K562 (cell line): ENCODE measurements around the gene RALGAPA2. TPM values are rescaled to one million over a fixed set of nuclear protein-coding genes. Genes with fewer than 3 reads are reported as not detected.

Source experiments
- COPS2 ChIP-seq: fragments of 450-650 bp; conservative IDR thresholded peaks from 2 replicates; pipeline ENCODE4 v1.6.1; 2016; ENCODE audit warnings: mild to moderate bottlenecking, moderate library complexity
- MTF1 ChIP-seq: fragments of 250-450 bp; sonication (Bioruptor Pico); IDR thresholded peaks from 2 replicates; pipeline ENCODE4 v1.9.0; 2021; ENCODE audit warnings: moderate library complexity, mild to moderate bottlenecking, inconsistent platforms, borderline replicate concordance
- ZNF318 ChIP-seq, 2 experiments: fragments of 450-650 bp; IDR thresholded peaks; 2 replicates each; pipeline ENCODE4 v1.6.1; 2016; ENCODE audit warnings: mild to moderate bottlenecking in 2 of 2, borderline replicate concordance in 1 of 2, low read depth in 1 of 2, moderate library complexity in 1 of 2
- polyA plus RNA-seq, 8 experiments: library from polyadenylated mRNA; depleted of rRNA in 4 of 8; stranded (reverse) in 5 of 8; unstranded in 3 of 8; fragments of >200 nt; fragmentation: Nextera tagmentation in 2 of 8; fragmentation: Illumina TruSeq in 1 of 8; extraction: Ambion mirVana in 2 of 8; extraction: Trizol in 1 of 8; gene quantifications; 2 replicates each; pipeline versions ENCODE4 v1.2.1 to v1.2.3, GENCODE V29; 2011 to 2014; ENCODE audit warnings: inconsistent platforms in 1 of 8, missing spikeins in 1 of 8
- total RNA-seq, 7 experiments: library from RNA; depleted of rRNA in 6 of 7; stranded (reverse); fragments of >200 nt in 6 of 7; fragmentation: Illumina TruSeq in 2 of 7; extraction: Trizol in 2 of 7; gene quantifications; 2 replicates each; pipeline versions ENCODE4 v1.2.1 to v1.2.3, GENCODE V29; 2011 to 2021; ENCODE audit warnings: low replicate concordance in 1 of 7

RALGAPA2 gene
- total and polyA plus RNA-seq, 9 of the 15 experiments (the other 6 are each of a cell fraction or from before 2014, with no cell fraction given) = 0.35 to 2.7 (median 1.4) TPM

GRCh38 chr20:20573797-20574196 lies 138.6 kb downstream of the RALGAPA2 start (continued):
- TF ChIP-seq ZNF318 (IDR thresholded peaks at IDR 0.05; ENCODE audit: borderline replicate concordance in 1 of 2, low read depth in 1 of 2) = no peak
- TF ChIP-seq MTF1 (CRISPR knock-in tag) = no peak
- no peak for TF ChIP-seq COPS2
- TF ChIP-seq, all 486 proteins: peak for 0
